ENCODE data around the gene TRIM69.
A peak's percentile ranks its signal among the peaks of the same experiment; 100 is the strongest.
"Not testable (repeated sequence)": the region's sequence is repeated elsewhere in the genome, so short reads cannot be mapped to it uniquely, and the experiment has no call there.

The TRIM69 gene

DNA sequence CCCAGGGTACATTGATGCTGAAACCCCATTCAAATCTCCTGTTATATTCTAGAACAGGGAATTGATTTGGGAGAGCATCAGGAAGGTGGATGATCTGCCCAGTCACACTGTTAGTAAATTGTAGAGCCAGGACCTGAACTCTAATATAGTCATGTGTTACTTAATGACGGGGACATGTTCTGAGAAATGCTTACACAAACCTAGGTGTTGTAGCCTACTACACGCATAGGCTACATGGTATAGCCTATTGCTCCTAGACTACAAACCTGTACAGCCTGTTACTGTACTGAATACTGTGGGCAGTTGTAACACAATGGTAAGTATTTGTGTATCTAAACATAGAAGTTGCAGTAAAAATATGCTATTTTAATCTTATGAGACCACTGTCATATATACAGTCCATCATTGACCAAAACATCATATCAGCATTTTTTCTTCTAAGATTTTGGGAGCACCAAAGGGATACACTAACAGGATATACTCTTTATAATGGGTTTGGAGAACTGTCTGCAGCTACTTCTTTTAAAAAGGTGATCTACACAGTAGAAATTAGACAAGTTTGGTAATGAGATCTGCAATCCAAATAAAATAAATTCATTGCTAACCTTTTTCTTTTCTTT, 19.2 kb upstream of the TRIM69 start:
- DNase-seq (ENCODE audit: low read depth), result no peak

DNA sequence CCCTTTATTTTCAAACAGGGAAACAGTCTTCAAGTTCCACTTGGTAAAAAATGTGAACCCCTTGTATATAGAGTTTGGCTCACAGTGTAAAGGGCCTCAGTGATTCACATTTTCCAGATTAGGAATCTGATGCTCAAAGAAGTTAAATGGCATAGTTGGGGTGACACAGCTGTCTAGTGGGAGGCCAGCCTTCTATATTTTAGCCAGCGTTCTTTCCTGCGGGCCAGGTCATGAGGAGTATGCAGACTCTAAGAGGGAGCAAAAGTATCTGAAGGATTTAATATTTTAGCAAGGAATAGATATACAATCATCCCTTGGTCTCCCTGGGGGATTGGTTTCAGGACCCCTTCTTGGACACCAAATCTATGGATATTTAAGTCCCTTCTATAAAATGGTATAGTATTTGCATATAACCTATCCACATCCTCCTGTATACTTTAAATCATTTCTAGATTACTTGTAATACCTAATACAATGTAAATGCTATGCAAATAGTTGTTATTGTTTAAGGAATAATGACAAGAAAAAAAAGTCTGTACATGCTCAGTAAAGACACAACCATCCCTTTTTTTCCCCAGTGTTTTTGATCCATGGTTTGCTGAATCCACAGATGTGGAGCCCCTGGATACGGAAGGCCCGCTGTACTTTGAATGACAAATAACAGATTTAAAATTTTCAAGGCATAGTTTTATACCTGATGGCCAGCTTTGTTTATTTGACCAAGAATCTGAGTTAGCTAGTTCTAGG, 18.0 kb upstream of the TRIM69 start:
- DNase-seq (ENCODE audit: low read depth), result no peak

DNA sequence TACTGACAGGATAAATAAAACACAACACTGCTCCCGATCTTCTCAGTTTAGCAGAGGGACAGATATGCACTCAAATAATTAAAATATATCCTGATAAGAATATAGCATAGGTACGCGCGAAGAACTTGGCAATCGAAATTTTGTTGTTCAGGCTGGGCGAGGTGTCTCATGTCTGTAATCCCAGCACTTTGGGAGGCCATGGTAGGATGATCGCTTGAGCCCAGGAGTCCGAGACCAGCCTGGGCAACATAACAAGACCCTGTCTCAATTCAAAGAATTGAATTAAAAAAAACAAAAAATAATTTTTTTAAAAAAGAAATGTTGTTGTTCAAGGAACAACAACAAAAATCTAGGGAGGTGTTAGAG, 17.4 kb upstream of the TRIM69 start:
- DNase-seq (ENCODE audit: low read depth), result no peak

DNA sequence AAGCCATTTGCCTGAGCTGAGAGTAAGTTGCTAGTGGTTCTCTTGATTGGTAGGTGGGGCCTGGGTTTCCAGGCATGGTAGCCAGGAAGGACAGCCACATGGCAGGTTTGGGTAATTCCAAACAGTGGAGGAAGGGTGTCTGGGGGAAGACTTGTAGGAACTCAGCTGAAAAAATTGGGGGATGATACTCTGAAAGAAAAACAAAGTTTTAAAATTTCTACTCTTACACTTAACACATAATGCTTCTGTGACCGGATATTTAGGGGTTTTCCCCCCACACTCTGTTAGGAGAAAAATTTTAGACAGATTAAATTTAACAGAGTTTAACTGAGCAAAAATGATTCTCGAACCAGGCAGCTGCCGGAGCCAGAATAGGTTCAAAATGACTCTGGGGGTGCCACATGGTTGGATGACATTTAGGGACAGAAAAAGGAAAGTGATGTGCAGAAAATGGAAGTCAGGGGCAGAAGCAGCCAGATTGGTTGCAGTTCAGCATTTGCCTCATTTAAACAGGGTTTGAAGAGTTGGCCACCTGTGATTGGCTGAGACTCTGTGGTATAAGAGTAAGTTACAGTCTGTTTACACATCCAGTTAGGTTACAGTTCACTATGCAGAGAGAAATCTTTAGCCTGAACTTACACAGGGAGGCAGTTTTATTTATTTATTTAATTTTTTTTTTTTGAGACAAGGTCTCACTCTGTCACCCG, 16.9 kb upstream of the TRIM69 start:
- DNase-seq (ENCODE audit: low read depth), result no peak

DNA sequence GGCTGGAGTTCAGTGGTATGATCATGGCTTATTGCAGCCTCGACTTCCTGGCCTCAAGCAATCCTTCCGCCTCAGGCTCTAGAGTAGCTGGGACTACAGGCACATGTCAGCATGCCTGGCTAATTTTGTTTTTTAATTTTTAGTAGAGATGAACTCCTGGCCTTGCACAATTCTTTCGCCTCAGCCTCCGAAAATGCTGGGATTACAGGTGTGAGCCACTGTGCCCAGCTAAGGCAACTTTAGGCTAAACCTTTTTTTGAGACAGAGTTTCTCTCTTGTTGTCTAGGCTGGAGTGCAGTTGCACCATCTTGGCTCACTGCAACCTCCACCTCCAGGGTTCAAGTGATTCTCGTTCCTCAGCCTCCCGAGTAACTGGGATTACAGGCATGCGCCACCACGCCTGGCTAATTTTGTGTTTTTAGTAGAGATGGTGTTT, 16.3 kb upstream of the TRIM69 start:
- not testable (repeated sequence) for DNase-seq (ENCODE audit: low read depth)

DNA sequence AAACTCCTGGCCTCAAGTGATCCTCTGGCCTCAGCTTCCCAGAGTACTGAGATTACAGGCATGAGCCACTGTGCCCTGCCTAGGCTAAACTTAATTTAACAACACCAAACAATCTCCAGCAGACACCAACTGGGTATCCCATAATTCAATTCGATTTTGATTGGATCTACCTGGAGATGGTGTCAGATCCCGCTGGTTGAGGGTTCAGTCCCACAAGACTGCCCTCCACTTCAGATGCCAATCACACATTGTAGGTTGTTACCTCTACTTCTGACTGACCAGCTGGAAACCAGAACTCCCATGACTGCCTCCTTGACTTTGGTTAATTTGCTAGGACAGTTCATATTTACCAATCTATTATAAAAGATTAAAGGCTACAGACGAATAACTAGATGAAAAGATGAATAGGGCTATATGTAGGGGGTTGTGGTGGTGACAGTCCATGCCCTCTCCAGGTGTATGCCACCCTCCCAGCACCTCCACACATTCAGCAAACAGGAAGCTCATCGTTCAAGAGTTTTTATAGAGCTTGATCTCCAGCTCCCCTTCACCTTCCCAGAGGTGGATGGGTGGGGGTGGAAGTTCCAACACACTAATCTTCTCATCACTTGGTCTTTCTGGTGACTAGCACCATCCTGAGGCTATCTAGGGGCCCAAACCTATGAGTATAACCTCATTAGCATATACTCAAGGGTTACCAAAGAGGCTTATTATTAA, 15.7 kb upstream of the TRIM69 start:
- no peak for DNase-seq (ENCODE audit: low read depth)

DNA sequence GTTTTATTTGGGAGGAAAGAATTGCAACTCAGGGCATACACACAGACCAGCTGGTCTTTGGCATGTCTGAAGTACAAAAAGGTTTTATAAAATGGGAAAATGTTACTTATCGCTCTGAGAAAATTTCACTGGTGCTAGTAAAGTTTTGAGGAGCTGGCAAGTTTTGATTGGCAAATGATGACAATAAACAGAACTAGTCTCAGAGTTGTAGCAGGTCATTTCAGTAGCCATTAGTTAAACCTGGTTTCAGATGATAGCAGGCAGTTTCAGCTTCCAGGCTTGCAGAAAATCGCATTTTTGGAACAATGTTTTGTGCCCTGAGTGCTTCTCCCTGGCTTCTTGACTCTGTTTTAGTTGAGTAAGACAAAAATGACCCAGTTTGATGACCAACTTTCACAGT, 14.3 kb upstream of the TRIM69 start:
- DNase-seq (ENCODE audit: low read depth), result no peak

DNA sequence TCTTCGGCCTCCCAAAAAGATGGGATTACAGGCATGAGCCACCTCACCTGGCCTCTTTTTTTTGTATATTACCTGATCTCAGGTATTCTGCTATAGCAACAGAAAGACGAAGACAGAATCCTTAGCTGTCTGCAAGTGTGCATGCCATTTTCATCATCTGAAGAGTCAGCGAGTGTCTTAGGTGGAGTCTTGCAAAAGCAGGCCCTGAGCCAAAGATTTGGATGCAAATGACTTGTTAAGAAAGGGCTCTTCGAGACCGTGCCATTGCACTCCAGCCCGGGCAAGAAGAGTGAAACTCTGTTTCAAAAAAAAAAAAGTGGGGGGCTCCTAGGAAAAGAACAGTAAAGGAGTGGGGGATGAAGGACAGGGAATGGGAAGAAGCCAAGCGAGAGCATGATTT, 10.2 kb upstream of the TRIM69 start:
- no peak for DNase-seq (ENCODE audit: low read depth)

DNA sequence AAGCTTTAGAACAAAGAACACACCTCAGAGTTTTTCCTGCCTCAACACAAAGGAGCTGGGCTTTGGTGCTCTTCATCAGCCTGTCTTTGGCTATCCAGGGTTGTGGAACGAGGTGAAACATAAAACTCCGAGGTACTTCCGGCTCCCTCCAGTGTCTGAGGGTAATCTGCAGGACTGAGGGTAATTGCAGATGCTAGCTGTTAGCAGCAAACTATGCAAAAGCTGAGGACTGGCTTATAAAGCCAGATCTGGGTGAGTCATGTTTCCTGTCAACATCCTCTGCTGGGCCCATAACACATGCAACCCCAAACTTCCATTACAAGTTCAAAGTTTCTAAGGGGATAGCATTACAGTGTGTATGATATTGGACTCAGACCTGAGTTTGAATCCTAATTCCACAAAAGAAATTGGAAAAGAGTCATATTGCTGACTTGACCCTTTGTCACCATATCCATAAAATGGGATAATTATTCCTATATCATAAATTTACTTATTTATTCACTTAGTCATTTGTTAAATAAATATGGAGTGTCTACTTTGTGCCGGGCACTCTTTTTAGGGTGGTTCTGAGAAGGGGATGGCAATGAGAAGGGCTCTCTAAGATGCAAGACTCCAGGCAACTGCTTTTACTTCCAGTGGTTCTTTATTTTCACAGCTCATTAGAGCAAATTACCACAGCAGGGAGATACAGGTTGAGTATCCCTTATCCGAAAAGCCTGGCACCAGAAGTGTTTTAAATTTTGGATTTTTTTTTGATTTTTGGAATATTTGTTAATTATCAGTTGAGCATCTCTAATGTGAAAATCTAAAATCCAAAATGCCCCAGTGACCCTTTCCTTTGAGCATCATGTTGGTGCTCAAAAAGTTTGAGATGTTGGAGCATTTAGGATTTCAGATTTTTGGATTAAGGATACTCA, 9.5 kb upstream of the TRIM69 start:
- peak; percentile 87 for DNase-seq (ENCODE audit: low read depth)

DNA sequence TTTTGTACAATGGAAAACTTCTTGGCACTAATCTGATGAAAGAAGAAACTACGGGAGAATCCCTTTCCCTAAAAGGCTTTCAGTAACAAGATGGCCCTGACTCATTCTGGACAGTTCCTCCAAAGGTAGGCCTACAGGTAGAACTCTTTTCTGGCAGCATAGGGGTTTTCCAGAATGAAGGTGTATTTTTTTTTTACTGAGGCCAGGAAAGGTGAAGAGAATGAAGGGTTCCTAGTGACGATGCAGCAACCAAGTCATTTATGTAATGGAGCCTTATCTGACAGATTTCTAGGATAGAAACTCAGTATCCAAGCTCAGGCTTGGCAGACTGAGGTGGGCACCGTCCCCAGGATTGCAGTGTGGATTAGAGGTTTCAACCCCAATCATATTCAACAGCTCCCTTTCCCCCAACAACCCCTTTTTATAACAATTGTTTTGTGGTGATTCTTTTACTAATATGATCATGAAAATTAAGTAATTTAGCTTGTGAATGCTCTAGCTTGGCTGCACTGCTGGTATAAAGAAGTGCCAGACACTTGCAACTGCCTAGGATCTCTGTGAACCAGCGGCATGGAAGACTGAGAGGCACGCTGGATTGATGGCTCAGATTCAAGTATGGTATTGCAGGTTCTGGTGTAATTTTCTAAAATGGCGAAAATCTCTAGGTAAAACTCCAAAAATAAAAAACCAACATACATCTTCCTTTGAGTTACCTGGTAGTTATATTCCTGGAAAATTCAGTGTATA, 8.7 kb upstream of the TRIM69 start:
- no peak for DNase-seq (ENCODE audit: low read depth)

DNA sequence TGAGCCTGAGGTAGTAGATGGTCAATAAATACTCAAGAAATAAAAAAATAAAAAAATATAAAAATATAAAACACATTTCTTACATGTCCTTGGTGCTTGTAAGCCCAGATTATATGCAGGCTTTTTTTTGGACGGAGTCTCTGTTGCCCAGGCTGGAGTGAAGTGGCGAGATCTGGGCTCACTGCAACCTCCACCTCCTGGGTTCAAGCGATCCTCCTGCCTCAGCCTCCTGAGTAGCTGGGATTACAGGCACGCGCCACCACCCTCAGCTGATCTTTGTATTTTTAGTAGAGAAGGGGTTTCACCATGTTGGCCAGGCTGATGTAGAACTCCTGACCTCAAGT, 8.1 kb upstream of the TRIM69 start:
- not testable (repeated sequence) for DNase-seq (ENCODE audit: low read depth)

DNA sequence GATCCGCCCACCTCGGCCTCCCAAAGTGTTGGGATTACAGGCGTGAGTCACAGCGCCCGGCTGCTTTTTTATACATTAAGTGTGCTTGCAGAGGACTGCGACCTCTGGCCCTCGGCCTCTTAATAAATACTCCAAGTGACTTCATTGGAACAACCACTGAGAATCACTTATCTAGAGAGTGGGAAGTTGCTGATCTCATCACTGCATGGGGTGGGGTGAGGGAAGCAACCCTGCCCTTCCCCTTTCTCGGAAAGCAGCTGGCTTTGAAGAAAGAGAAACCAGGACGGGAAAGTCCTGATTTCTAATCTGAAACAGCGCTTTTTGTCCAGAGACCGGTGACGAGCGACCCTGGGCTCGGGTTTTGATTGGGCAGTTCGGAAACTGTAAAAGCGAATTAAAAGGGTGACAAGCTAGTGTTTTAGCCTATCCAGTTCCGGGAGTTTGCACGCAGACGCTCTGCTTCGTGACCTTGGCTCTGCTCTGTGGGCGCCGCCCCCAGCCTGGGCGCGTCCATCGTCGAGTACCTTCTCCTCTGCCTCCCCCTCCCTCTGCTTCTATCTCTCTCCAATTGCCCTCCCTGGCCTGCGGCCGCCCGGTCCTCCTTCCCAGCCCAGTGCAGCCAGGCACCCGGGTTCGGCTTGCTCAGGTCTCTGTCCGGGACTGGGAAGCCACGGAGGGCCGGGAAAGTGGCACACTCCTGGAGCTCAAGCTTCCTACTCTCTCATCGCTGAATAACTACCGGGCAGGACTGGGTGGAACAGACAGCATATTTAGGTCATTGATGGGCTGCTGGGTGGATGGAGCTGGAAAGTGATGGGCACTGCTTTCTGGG, 7.5 kb upstream of the TRIM69 start:
- peak; percentile 98 for DNase-seq (ENCODE audit: low read depth)

DNA sequence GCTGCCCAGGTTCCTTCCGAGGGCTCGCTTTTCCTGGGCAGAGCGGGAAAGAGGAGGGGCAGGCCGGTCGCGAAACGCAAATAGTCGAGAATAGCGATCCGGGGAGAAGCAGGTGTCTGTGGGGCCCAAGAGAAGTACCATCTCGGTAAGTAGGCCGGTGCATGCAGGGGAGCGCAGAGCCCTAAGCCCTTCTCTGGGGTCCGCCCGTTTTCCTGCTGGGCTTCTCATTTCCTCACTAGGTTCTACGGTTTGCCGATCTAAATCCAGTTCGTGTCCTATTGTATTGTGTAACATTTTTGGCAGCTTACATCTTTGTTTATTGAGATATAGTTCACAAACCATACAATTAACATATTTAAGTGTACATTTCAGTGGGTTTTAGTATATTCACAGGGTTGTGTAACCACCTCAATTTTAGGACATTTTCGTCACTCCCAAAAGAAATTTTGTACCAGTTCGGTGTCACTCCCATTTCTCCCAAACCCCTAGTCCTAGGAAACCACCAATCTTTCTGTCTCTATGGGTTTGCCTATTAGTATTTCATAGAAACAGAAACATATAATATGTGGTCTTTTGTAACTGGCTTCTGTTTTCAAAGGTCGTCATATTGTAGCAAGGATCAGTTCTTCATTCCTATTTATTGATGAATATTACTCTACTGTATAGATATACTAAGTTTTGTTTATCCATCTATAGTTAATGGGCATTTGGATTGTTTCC, 6.8 kb upstream of the TRIM69 start:
- DNase-seq (ENCODE audit: low read depth), result no peak

DNA sequence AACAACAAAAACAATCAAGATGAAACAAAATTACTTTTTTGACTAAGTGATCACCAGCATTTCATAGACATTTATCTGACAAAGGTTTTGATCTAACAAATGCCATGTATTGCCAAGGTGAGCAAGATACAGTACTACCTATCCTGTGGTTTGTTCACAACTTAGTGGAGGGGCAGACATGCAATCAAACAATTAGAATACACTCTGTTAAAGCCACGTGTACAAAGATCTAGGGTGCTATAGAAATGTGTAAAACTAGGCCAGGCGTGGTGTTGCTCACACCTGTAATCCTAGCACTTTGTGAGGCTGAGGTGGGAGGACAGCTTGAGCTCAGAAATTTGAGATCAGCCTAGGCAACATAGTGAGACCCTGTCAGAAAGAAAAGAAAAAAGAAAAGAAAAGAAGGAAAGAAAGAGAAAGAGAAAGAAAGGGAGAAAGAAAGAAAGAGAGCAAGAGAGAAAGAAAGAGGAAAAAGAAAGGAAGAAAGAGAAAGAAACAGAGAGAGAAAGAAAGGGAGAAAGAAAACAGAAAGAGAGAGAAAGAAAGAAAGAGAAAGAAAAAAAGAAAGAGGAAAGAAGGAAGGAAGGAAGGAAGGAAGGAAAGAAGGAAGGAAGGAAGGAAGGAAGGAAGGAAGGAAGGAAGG, 1.4 kb upstream of the TRIM69 start:
- no peak for DNase-seq (ENCODE audit: low read depth)

DNA sequence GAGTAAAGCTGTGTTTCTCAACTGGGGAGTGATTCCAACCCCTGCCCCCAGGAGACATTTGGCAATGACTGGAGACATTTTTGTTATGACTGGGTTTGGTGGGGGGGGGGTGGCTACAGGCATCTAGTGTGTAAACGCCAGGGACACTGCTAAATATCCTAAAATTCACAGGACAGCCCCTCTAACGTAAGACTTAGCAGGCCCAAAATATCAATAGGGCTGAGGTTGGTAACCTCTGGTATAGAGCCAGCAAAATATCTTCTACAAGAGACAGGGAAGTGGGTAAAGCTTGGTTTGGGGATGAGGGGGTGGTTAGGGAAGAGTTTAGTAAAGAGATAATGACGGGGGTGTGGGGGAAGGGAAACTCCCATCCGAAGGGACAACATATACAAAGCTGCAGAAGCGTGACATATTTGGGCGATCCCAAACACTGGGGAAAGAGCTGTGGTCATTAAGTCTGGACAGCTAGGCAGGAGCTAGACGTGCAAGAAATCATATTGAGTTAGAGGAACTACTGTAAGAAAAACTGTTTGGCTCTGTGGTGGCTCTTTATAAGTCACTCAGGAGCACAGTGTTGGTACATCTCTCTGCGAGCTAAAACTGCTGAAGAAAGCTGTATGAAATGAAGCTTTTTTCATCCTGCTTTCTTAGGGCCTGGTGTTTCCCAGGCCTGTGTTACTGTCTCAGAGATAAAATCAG, 697 bp upstream of the TRIM69 start:
- DNase-seq (ENCODE audit: low read depth), result no peak

DNA sequence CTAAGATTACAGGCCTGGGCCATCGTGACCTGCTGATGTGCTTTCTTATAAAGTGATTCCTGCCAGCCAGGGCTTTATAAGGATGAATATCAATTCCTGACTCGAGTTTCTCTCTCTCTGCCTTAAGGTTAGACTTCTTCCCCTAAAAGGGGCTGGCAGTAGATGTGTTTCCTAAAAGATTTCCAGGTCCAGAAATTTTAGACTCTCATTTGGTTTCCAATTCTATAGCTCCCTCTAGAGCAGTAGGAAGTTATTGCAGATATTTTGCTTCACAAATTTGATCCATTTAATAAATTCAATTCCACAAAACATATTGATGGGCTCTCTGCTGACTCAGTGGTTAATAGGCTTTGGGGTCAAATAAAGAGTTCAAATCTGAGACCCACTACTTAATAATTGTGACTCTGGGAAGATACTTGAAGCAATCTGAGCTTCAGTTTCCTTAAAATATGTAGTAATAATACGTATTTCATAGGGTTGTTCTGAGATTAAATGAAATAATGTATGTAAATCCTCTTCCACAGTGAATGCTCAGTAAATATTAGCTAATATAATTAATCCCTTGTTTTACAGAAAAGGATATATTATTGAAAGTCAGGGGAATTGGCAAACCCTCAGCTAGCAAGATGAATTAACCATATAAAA, 2.1 kb downstream of the TRIM69 start:
- no peak for DNase-seq (ENCODE audit: low read depth)

DNA sequence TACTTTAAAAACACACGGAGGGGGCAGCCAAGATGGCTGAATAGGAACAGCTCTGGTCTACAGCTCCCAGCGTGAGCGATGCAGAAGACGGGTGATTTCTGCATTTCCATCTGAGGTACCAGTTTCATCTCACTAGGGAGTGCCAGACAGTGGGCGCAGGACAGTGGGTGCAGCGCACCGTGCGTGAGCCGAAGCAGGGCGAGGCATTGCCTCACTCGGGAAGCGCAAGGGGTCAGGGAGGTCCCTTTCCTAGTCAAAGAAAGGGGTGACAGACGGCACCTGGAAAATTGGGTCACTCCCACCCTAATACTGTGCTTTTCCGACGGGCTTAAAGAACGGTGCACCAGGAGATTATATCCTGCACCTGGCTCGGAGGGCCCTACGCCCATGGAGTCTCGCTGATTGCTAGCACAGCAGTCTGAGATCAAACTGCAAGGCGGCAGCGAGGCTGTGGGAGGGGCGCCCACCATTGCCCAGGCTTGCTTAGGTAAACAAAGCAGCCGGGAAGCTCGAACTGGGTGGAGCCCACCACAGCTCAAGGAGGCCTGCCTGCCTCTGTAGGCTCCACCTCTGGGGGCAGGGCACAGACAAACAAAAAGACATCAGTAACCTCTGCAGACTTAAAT, 3.0 kb downstream of the TRIM69 start:
- not testable (repeated sequence) for DNase-seq (ENCODE audit: low read depth)
